NCI-H2081 treated with DMSO at 0.1 percent for 48 hours (cell line): ENCODE measurements around the gene MRNIP.
"Not testable (repeated sequence)": the region's sequence is repeated elsewhere in the genome, so short reads cannot be mapped to it uniquely, and the experiment has no call there.

ENCODE experiments used
- DNase-seq: peaks from one replicate; lab custom pipeline; 2025; lab: John Stamatoyannopoulos, UW

Gene MRNIP

DNA sequence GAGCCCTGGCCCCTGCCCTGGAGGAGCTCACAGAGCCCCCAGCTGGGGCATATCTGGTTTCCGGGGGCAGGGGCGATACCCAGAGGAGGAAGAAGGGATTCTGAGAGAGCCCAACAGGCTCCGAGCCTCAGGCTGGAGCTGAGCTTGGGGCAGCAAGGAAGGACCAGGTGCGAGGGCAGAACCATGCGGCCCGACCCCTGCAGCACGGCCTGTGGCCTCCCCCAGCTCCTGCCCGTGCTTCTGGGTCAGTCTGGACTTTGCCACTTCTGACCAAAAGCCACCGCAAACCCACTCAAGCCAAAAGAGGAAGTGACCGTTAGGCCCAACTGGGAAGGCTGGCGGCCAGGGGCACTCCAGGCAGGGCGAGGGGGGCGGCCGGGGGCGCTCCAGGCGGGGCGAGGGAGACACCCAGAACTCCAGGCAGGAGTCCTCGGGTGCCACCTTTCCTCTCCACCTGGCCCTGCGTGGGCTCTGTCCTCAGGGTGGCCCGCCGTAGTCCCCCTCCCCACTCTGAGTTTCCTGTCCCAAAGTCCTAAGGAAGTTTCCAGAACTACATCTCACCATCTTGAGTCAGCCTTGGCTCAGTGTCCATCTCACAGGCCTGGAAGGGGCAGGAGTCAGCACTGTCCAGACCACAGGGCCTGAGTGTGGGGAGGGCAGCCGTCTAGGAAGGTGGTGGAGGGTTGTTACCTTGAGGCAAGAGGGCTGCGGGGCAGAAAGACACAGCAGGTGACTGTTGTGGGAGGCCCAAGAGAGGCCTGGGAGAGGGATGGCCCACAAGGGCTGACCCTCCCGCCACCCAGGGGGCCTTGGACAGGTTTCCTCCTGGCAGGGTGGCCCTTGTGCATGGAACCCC lies 65.8 kb downstream of the MRNIP start:
- DNase-seq = no peak

DNA sequence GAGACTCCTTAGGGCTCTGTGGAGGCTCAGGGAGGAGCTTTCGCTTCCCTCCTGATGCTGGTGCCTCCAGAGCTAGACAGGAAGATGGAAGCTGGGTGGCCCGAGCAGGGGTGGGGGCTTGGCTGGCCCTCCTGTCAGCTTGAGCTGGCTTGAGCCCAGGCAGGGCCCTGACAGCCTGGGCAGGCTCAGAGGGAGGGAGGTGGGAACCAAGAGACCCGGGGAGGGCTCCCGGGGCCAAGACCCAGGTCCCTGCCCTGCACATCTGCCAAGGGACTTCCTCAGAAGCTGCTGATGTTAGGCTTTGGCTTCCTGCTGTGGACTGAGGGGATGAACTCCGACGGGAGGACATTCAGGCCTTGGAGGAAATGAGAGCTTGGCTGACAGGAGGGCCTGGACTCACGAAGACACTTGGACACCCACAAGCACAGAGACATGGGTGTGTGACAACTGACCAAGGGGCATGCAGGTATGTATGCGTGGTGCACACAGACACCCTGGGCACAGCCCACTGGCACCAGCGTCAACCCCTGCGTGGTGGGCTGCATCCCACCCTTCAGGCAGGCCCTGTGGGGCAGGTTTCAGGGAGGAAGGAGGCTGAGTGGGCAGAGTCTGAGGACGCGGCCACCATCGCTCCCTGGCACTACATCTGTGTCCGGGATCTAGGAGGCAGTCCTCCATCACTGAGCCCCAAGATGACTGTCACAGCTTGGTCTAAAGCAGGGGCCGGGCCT lies 66.6 kb downstream of the MRNIP start:
- DNase-seq = no peak

DNA sequence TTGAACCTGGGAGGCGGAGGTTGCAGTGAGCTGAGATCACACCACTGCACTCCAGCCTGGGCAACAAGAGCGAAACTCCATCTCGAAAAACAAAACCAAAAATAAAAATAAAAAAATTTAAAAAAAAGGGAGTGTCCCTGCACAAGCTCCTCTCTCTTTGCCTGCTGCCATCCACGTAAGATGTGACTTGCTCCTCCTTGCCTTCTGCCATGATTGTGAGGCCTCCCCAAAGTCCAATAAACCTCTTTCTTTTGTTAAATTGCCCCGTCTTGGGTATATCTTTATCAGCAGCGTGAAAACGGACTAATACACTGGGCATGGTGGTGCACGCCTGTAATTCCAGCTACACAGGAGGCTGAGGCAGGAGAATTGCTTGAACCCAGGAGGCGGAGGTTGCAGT lies 69.3 kb downstream of the MRNIP start:
- not testable (repeated sequence) for DNase-seq

DNA sequence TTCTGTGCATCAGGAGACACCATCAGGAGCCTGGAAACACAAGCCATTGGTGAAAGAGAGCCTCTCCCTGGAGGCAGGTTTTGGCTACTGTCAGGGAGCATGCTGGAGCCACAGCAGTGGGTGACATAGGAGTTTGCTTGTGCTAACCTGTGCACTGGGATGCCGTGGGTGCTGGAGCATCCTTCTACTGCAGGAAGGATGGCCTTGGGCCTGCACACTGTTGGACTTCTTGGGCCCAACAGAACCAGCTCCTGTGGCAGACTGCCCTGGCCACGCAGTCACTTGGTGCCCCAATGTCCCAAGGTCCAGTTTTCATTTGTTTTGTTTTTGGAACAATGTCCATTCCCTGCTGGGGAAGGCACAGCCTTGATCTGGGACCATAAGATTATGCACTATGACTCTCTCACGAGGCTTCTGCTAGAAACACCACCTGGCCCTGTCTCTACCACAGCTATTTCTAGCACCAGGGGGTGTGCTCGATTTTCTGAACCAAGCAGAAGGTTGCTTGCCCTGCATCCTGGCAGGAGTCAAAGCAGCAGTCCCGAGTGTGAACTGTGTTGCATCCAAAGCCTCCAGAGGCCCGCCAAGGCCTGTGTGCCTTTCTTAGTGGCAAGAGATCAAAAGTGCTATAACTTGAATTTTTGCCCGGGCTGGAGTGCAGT lies 70.3 kb downstream of the MRNIP start:
- no peak for DNase-seq
